ENCODE measurements around the gene FLACC1. TPM values are rescaled to one million over a fixed set of nuclear protein-coding genes. Genes with fewer than 3 reads are reported as not detected.

FLACC1 gene
- total and polyA plus RNA-seq, 2 experiments from 2014 or later: 1.4 to 2.3 TPM

DNA sequence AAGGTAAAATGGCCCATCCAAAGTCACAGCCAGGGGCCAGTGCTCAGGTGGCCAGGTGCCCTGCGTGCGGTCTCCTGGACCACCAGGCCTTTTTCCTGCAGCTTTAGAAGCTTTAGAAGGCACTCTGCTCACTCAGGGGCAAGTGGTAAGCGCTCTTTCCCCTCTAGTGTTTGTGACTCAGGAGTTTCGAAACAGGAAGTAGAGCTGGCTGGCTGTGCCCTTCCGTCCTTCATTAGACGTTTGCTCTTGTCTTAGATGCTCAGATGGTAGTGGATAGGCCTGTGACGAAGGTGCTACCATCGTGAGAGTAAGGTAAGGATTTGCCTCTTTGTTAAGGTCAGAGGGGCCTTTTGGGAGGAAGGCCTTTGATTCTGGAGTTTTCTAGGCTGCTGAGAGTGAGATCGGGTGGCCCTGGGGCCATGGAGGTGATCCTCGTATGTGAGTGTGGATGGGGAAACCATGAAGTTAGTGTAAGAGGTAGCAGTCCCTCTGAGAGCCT lies 96.8 kb downstream of the FLACC1 start, which contains the start of gene CASP8:
Gene CASP8, plus strand, starts transcription at position 235 of the 499 bp plus-strand sequence. CDS start 5,951 bp downstream, outside the sequence.
- 59 to 66% methylated on average over 10 of the region's 10 CpGs for WGBS, 2 experiments (ENCODE audit: low coverage in 1 of 2, low lambda C conversion rate in 2 of 2, missing lambda C conversion rate in 2 of 2)
- peak within 1 kb of the TSS; percentile 95 for H3K4me2 ChIP-seq (ENCODE audit: unreplicated experiment)
- in situ Hi-C loops (cut with MboI): no loop called here
- H3F3A ChIP-seq (ENCODE audit: insufficient read depth): peaks cover 25% of the 10 kb centered on the region
- TF ChIP-seq EZH2 (IDR thresholded peaks at IDR 0.05; ENCODE audit: insufficient read depth, poor library complexity, severe bottlenecking) (no peak), EZH2phosphoT487 (IDR thresholded peaks at IDR 0.05; ENCODE audit: insufficient read depth, low read depth) (no peak)
- H3K9me3 ChIP-seq (ENCODE audit: low read depth): no peaks in the 10 kb centered on the region
- DNase-seq: peak; percentile 76
- peaks cover 67% of the 10 kb centered on the region for H3K79me2 ChIP-seq (ENCODE audit: insufficient read depth)
- H4K20me1 ChIP-seq (ENCODE audit: insufficient read depth): no peaks in the 10 kb centered on the region
- H3K27me3 ChIP-seq (replicated peaks; ENCODE audit: insufficient read depth): no peaks in the 10 kb centered on the region
- peak within 1 kb of the TSS; percentile 97 for H3K27ac ChIP-seq
- H3K9me2 ChIP-seq (ENCODE audit: insufficient read depth): no peaks in the 10 kb centered on the region
- H3K36me3 ChIP-seq (ENCODE audit: low read depth): no peaks in the 10 kb centered on the region
- H3K9ac ChIP-seq: peak within 1 kb of the TSS; percentile 94
- peak within 1 kb of the TSS; percentile 80 for H2AFZ ChIP-seq
- peaks cover 39% of the 10 kb centered on the region for H3K4me1 ChIP-seq (ENCODE audit: insufficient read depth)
- H3K4me3 ChIP-seq: peak within 1 kb of the TSS; percentile 92

GRCh38 chr2:201258666-201259615 lies 98.2 kb downstream of the FLACC1 start:
- peak overlapping the region; percentile 97 for H3K27ac ChIP-seq
- no peaks in the 10 kb centered on the region for H3K27me3 ChIP-seq (replicated peaks; ENCODE audit: insufficient read depth)
- TF ChIP-seq EZH2phosphoT487 (IDR thresholded peaks at IDR 0.05; ENCODE audit: insufficient read depth, low read depth) (no peak), EZH2 (IDR thresholded peaks at IDR 0.05; ENCODE audit: insufficient read depth, poor library complexity, severe bottlenecking) (no peak)
- no peaks in the 10 kb centered on the region for H4K20me1 ChIP-seq (ENCODE audit: insufficient read depth)
- no peaks in the 10 kb centered on the region for H3K36me3 ChIP-seq (ENCODE audit: low read depth)
- peaks cover 30% of the 10 kb centered on the region for H3K4me1 ChIP-seq (ENCODE audit: insufficient read depth)
- in situ Hi-C loops (cut with MboI): no loop called here
- peak overlapping the region; percentile 92 for H3K4me3 ChIP-seq
- H3K9me2 ChIP-seq (ENCODE audit: insufficient read depth): no peaks in the 10 kb centered on the region
- H2AFZ ChIP-seq: peak overlapping the region; percentile 93
- peaks cover 52% of the 10 kb centered on the region for H3K79me2 ChIP-seq (ENCODE audit: insufficient read depth)
- peaks cover 19% of the 10 kb centered on the region for H3F3A ChIP-seq (ENCODE audit: insufficient read depth)
- peak; percentile 20 for DNase-seq
- peak overlapping the region; percentile 94 for H3K9ac ChIP-seq
- peak overlapping the region; percentile 95 for H3K4me2 ChIP-seq (ENCODE audit: unreplicated experiment)
- H3K9me3 ChIP-seq (ENCODE audit: low read depth): no peaks in the 10 kb centered on the region
- 27 to 29% methylated on average over 15 of the region's 15 CpGs for WGBS, 2 experiments (ENCODE audit: low coverage in 1 of 2, low lambda C conversion rate in 2 of 2, missing lambda C conversion rate in 2 of 2)

GRCh38 chr2:201257956-201258665 lies 99.0 kb downstream of the FLACC1 start:
- no peaks in the 10 kb centered on the region for H4K20me1 ChIP-seq (ENCODE audit: insufficient read depth)
- H3K9ac ChIP-seq: peak overlapping the region; percentile 94
- H3K4me3 ChIP-seq: peak overlapping the region; percentile 92
- H3K4me2 ChIP-seq (ENCODE audit: unreplicated experiment): peak overlapping the region; percentile 95
- H3K27me3 ChIP-seq (replicated peaks; ENCODE audit: insufficient read depth): no peaks in the 10 kb centered on the region
- no peaks in the 10 kb centered on the region for H3K36me3 ChIP-seq (ENCODE audit: low read depth)
- peak overlapping the region; percentile 93 for H2AFZ ChIP-seq
- H3K9me3 ChIP-seq (ENCODE audit: low read depth): no peaks in the 10 kb centered on the region
- no peaks in the 10 kb centered on the region for H3K9me2 ChIP-seq (ENCODE audit: insufficient read depth)
- peaks cover 45% of the 10 kb centered on the region for H3K79me2 ChIP-seq (ENCODE audit: insufficient read depth)
- WGBS, 2 experiments (ENCODE audit: low coverage in 1 of 2, low lambda C conversion rate in 2 of 2, missing lambda C conversion rate in 2 of 2): 0 to 1% methylated on average over 10 of the region's 10 CpGs
- in situ Hi-C loops (cut with MboI): no loop called here
- DNase-seq: peak; percentile 92
- TF ChIP-seq EZH2phosphoT487 (IDR thresholded peaks at IDR 0.05; ENCODE audit: insufficient read depth, low read depth) (no peak), EZH2 (IDR thresholded peaks at IDR 0.05; ENCODE audit: insufficient read depth, poor library complexity, severe bottlenecking) (no peak)
- peaks cover 18% of the 10 kb centered on the region for H3F3A ChIP-seq (ENCODE audit: insufficient read depth)
- H3K4me1 ChIP-seq (ENCODE audit: insufficient read depth): peaks cover 22% of the 10 kb centered on the region
- peak overlapping the region; percentile 97 for H3K27ac ChIP-seq

- DNase-seq: no peak
- 16 to 18% methylated on average over 12 of the region's 12 CpGs for WGBS, 2 experiments (ENCODE audit: low coverage in 1 of 2, low lambda C conversion rate in 2 of 2, missing lambda C conversion rate in 2 of 2)
- Histone ChIP-seq H3K4me2 (ENCODE audit: unreplicated experiment) (peak overlapping the region; percentile 95), H3K4me3 (peak overlapping the region; percentile 92), H3F3A (ENCODE audit: insufficient read depth) (peaks cover 18% of the 10 kb centered on the region), H3K27ac (peak overlapping the region; percentile 97), H3K9me3 (ENCODE audit: low read depth) (no peaks in the 10 kb centered on the region), H3K27me3 (replicated peaks; ENCODE audit: insufficient read depth) (no peaks in the 10 kb centered on the region), H4K20me1 (ENCODE audit: insufficient read depth) (no peaks in the 10 kb centered on the region), H2AFZ (peak overlapping the region; percentile 93), H3K9ac (peak overlapping the region; percentile 94), H3K4me1 (ENCODE audit: insufficient read depth) (peaks cover 18% of the 10 kb centered on the region), H3K79me2 (ENCODE audit: insufficient read depth) (peaks cover 39% of the 10 kb centered on the region), H3K9me2 (ENCODE audit: insufficient read depth) (no peaks in the 10 kb centered on the region), H3K36me3 (ENCODE audit: low read depth) (no peaks in the 10 kb centered on the region)
- in situ Hi-C loops (cut with MboI): no loop called here
- TF ChIP-seq EZH2 (IDR thresholded peaks at IDR 0.05; ENCODE audit: insufficient read depth, poor library complexity, severe bottlenecking) (no peak), EZH2phosphoT487 (IDR thresholded peaks at IDR 0.05; ENCODE audit: insufficient read depth, low read depth) (no peak)
These were observed 99.7 kb downstream of the FLACC1 start for GRCh38 chr2:201257381-201257955.
